SU-DHL-6 (cell line): ENCODE results near the gene SELENOV.

Experiments used
- H2AFZ ChIP-seq: fragments of 200-600 bp; sonication (generic); 2 replicates; pipeline ENCODE4 v1.6.1; 2014; ENCODE audit warnings: low read depth, mild to moderate bottlenecking, moderate library complexity, mixed read lengths, antibody characterized with exemption, low read length; ENCODE audit not compliant: severe bottlenecking
- H3F3A ChIP-seq: fragments of 200-600 bp; shearing (Covaris generic); 2 replicates; pipeline ENCODE4 v1.6.0; 2016; ENCODE audit warnings: antibody characterized with exemption, mild to moderate bottlenecking; ENCODE audit not compliant: insufficient read depth
- H3K27ac ChIP-seq: fragments of 200-600 bp; sonication (generic); 2 replicates; pipeline ENCODE4 v1.5.1; 2016; ENCODE audit warnings: low read depth, mild to moderate bottlenecking, low read length, moderate library complexity, mixed read lengths
- H3K27me3 ChIP-seq: fragments of 200-600 bp; sonication (generic), shearing (Covaris generic); 2 replicates; pipeline ENCODE4 v1.6.0; 2014; ENCODE audit warnings: mild to moderate bottlenecking, low read length
- H3K36me3 ChIP-seq: fragments of 200-600 bp; sonication (generic); 2 replicates; pipeline ENCODE4 v1.6.1; 2014; ENCODE audit warnings: mild to moderate bottlenecking, low read length, mixed read lengths
- H3K4me2 ChIP-seq: fragments of 300-600, 200-600 bp; shearing (Covaris generic), sonication (generic); 2 replicates; pipeline ENCODE4 v1.6.0; 2014; ENCODE audit warnings: low read length, low read depth, mild to moderate bottlenecking; ENCODE audit not compliant: poor library complexity, severe bottlenecking
- H3K4me3 ChIP-seq: fragments of 200-600 bp; sonication (generic); 2 replicates; pipeline ENCODE4 v1.5.1; 2014; ENCODE audit warnings: antibody characterized with exemption, low read length, mild to moderate bottlenecking, mixed read lengths; ENCODE audit not compliant: insufficient read depth, poor library complexity, severe bottlenecking
- H3K79me2 ChIP-seq: fragments of 200-600 bp; sonication (generic); 2 replicates; pipeline ENCODE4 v1.6.1; 2014; ENCODE audit warnings: mild to moderate bottlenecking, low read length, moderate library complexity; ENCODE audit not compliant: insufficient read depth
- H3K9ac ChIP-seq: fragments of 200-600 bp; sonication (generic); 2 replicates; pipeline ENCODE4 v1.7.0; 2014; ENCODE audit warnings: mild to moderate bottlenecking, low read length
- H3K9me2 ChIP-seq: fragments of 200-600 bp; sonication (generic); replicated peaks from 2 replicates; pipeline ENCODE4 v1.6.1; 2014; ENCODE audit warnings: low read length; ENCODE audit not compliant: insufficient read depth
- H3K9me3 ChIP-seq: fragments of 200-600 bp; sonication (generic); 2 replicates; pipeline ENCODE4 v1.6.1; 2014; ENCODE audit warnings: low read length, mixed read lengths; ENCODE audit not compliant: insufficient read depth
- H4K20me1 ChIP-seq: fragments of 200-600 bp; sonication (generic); 2 replicates; pipeline ENCODE4 v1.6.1; 2014; ENCODE audit warnings: low read depth, mild to moderate bottlenecking, antibody characterized with exemption, low read length, moderate library complexity, mixed read lengths
- CTCF ChIP-seq: fragments of 200-600 bp; sonication (generic); IDR thresholded peaks from one replicate; pipeline ENCODE4 v1.5.1; 2017; ENCODE audit warnings: antibody characterized with exemption, mild to moderate bottlenecking, low read length, moderate library complexity; ENCODE audit not compliant: insufficient read depth, poor library complexity, severe bottlenecking
- EZH2phosphoT487 ChIP-seq: fragments of 200-600 bp; sonication (generic), shearing (Covaris generic); conservative IDR thresholded peaks from 2 replicates; pipeline ENCODE4 v1.6.1; 2018; ENCODE audit warnings: mild to moderate bottlenecking, antibody characterized with exemption, low read length, moderate library complexity, mixed read lengths

SELENOV gene

GRCh38 chr19:39532233-39533002, 17.5 kb downstream of the SELENOV start, which contains the start of gene EID2B:
Gene EID2B (minus strand): TSS chr19:39532852. CDS start chr19:39532802, 50 bp downstream.
- no peaks in the 10 kb centered on the region for H3K27me3 ChIP-seq

GRCh38 chr19:39533003-39533512, 18.1 kb downstream of the SELENOV start:
- no peaks in the 10 kb centered on the region for H3K9me3 ChIP-seq
- H3K36me3 ChIP-seq, result no peaks in the 10 kb centered on the region; the same call in 1 of the 2 replicates
- TF ChIP-seq CTCF, result no peak
- no peak for TF ChIP-seq EZH2phosphoT487
- H3K9ac ChIP-seq, result peak overlapping the region; percentile 92; the same call in 1 of the 2 replicates
- no peak overlapping the region for H3K4me3 ChIP-seq
- no peak overlapping the region for H3K27ac ChIP-seq
- H3K4me2 ChIP-seq, result peak overlapping the region; percentile 20
- no peaks in the 10 kb centered on the region for H4K20me1 ChIP-seq
- H3K27me3 ChIP-seq, result no peaks in the 10 kb centered on the region
- no peak overlapping the region for H2AFZ ChIP-seq
- peaks cover 6% of the 10 kb centered on the region; the same call in 1 of the 2 replicates for H3F3A ChIP-seq
- H3K9me2 ChIP-seq, result no peaks in the 10 kb centered on the region
- peaks cover 19% of the 10 kb centered on the region for H3K79me2 ChIP-seq

More at GRCh38 chr19:39532233-39533002, 17.5 kb downstream of the SELENOV start, which contains the start of gene EID2B:
- Histone ChIP-seq H3K4me2 (peak within 1 kb of the TSS; percentile 94), H3K9ac (peak within 1 kb of the TSS; percentile 92), H2AFZ (peak within 1 kb of the TSS; percentile 65), H3K36me3 (no peaks in the 10 kb centered on the region; the same call in 1 of the 2 replicates), H3F3A (peaks cover 6% of the 10 kb centered on the region; the same call in 1 of the 2 replicates), H3K79me2 (peaks cover 17% of the 10 kb centered on the region), H3K4me3 (peak within 1 kb of the TSS; percentile 71), H3K27ac (peak within 1 kb of the TSS; percentile 22), H3K9me3 (no peaks in the 10 kb centered on the region), H3K9me2 (no peaks in the 10 kb centered on the region), H4K20me1 (no peaks in the 10 kb centered on the region)
- TF ChIP-seq CTCF, result peak; percentile 83
- TF ChIP-seq EZH2phosphoT487, result no peak

- Histone ChIP-seq H3K9me2 (no peaks in the 10 kb centered on the region), H3F3A (peaks cover 6% of the 10 kb centered on the region; the same call in 1 of the 2 replicates), H2AFZ (no peak overlapping the region), H3K36me3 (no peaks in the 10 kb centered on the region), H3K9me3 (no peaks in the 10 kb centered on the region), H3K9ac (no peak overlapping the region), H4K20me1 (peaks cover 3% of the 10 kb centered on the region; the same call in 1 of the 2 replicates), H3K27me3 (no peaks in the 10 kb centered on the region), H3K27ac (no peak overlapping the region), H3K4me2 (no peak overlapping the region), H3K4me3 (no peak overlapping the region), H3K79me2 (peaks cover 26% of the 10 kb centered on the region)
- no peak for TF ChIP-seq EZH2phosphoT487
- no peak for TF ChIP-seq CTCF
These were observed 18.9 kb downstream of the SELENOV start for GRCh38 chr19:39533791-39534190.
